HepG2 (cell line): ENCODE data around the gene AGT. TPM values are rescaled to one million over a fixed set of nuclear protein-coding genes. Genes with fewer than 3 reads are reported as not detected.

ENCODE experiments used
- ATAC-seq: fragments of 200-7000 bp; cut with Tn5 transposase; 3 replicates; pipeline ENCODE4 v1.9.1; 2020; ENCODE audit warnings: mild to moderate bottlenecking, moderate library complexity
- BruUV-seq: library from RNA; stranded (reverse); fragments of 400-500 nt; replicated peaks from 2 replicates; lab custom pipeline; 2021; lab: Mats Ljungman, UMichigan
- CTCF ChIA-PET: fragments of 300-600 bp; formaldehyde crosslinking; extraction: SDS; loops from one replicate; lab custom pipeline; 2021; ENCODE audit warnings: low total read pairs, inconsistent platforms, low intra/inter-chr PET ratio; lab: Yijun Ruan, JAX
- POLR2A ChIA-PET: fragments of 350-600 bp; sonication (Branson Sonifier 250); formaldehyde crosslinking; loops from one replicate; lab custom pipeline; 2020; ENCODE audit warnings: antibody characterized with exemption, inconsistent platforms; lab: Yijun Ruan, JAX
- DNase-seq: peaks from one replicate; pipeline ENCODE4 v3.0.0-alpha.2; 2015; ENCODE audit warnings: low spot score
- FAIRE-seq: peaks from 3 replicates; lab custom pipeline; 2011; peaks lifted over from hg19 to GRCh38; lab: Jason Lieb, UNC
- H2AFZ ChIP-seq: one replicate; pipeline ENCODE4 v1.6.1; 2011; ENCODE audit warnings: low read length, inconsistent platforms
- H3K27ac ChIP-seq: fragments of 300-600 bp; 3 replicates; pipeline ENCODE4 v1.8.0; 2011; ENCODE audit warnings: mixed run types, mild to moderate bottlenecking, mixed read lengths, low read length, inconsistent platforms; ENCODE audit not compliant: insufficient read depth; ENCODE audit errors: extremely low read length
- H3K27me3 ChIP-seq, 2 experiments: fragments of 200-600 bp in 1 of 2; 2 replicates in 1 of 2; 3 replicates in 1 of 2; pipeline versions ENCODE4 v1.6.0 to v1.8.0; 2011; ENCODE audit warnings: low read length in 2 of 2, mild to moderate bottlenecking in 2 of 2, moderate library complexity in 2 of 2, inconsistent platforms in 1 of 2; ENCODE audit not compliant: insufficient read depth in 2 of 2, control insufficient read depth in 1 of 2
- H3K36me3 ChIP-seq, 2 experiments: fragments of 200-600 bp in 1 of 2; replicated peaks in 1 of 2; 2 replicates in 1 of 2; 3 replicates in 1 of 2; pipeline versions ENCODE4 v1.5.1 to v1.8.0; 2011; ENCODE audit warnings: low read length in 2 of 2, inconsistent platforms in 1 of 2; ENCODE audit not compliant: insufficient read depth in 2 of 2, control insufficient read depth in 1 of 2
- H3K4me1 ChIP-seq: 2 replicates; pipeline ENCODE4 v1.5.1; 2012; ENCODE audit warnings: low read length, inconsistent platforms; ENCODE audit not compliant: insufficient read depth
- H3K4me2 ChIP-seq: 2 replicates; pipeline ENCODE4 v1.6.0; 2011; ENCODE audit warnings: low read depth, low read length, inconsistent platforms
- H3K4me3 ChIP-seq, 3 experiments: fragments of 200-600 bp in 1 of 3; sonication (generic), shearing (Covaris generic) in 1 of 3; replicated peaks in 1 of 3; 2 replicates each; pipeline ENCODE4 v1.5.1; 2011 to 2016; ENCODE audit warnings: low read length in 3 of 3, inconsistent platforms in 2 of 3, low read depth in 2 of 3, mild to moderate bottlenecking in 2 of 3, control low read depth in 1 of 3, mixed read lengths in 1 of 3; ENCODE audit not compliant: insufficient read depth in 1 of 3
- H3K79me2 ChIP-seq: one replicate; pipeline ENCODE4 v1.6.1; 2011; ENCODE audit warnings: low read length, inconsistent platforms; ENCODE audit not compliant: insufficient read depth
- H3K9ac ChIP-seq: 2 replicates; pipeline ENCODE4 v1.6.0; 2011; ENCODE audit warnings: mild to moderate bottlenecking, low read depth, low read length, inconsistent platforms; ENCODE audit not compliant: insufficient read depth
- H3K9me3 ChIP-seq: 2 replicates; pipeline ENCODE4 v1.5.1; 2012; ENCODE audit warnings: mild to moderate bottlenecking, low read length
- H4K20me1 ChIP-seq: 2 replicates; pipeline ENCODE4 v1.6.0; 2011; ENCODE audit warnings: inconsistent platforms, mild to moderate bottlenecking, low read length, moderate library complexity; ENCODE audit not compliant: insufficient read depth
- CBX1 ChIP-seq: IDR thresholded peaks from one replicate; pipeline ENCODE4 v1.6.1; 2016; ENCODE audit warnings: antibody characterized with exemption, low read depth
- CC2D1A ChIP-seq: sonication (generic); formaldehyde crosslinking; IDR thresholded peaks from 2 replicates; pipeline ENCODE4 v1.8.1; 2023; ENCODE audit warnings: mild to moderate bottlenecking, missing genetic modification reagents
- FOXK2 ChIP-seq: fragments of 450-650 bp; IDR thresholded peaks from 2 replicates; pipeline ENCODE4 v1.6.1; 2016
- JDP2 ChIP-seq: sonication (generic); formaldehyde crosslinking; IDR thresholded peaks from 2 replicates; pipeline ENCODE4 v1.8.1; 2022; ENCODE audit warnings: missing genetic modification reagents, borderline replicate concordance
- KDM3A ChIP-seq: IDR thresholded peaks from 2 replicates; pipeline ENCODE4 v1.6.1; 2018; ENCODE audit warnings: low read depth, missing compliant biosample characterization
- KDM4B ChIP-seq: sonication (generic); formaldehyde crosslinking; IDR thresholded peaks from 2 replicates; pipeline ENCODE4 v1.4.0; 2020; ENCODE audit warnings: missing genetic modification reagents
- KLF11 ChIP-seq: IDR thresholded peaks from 2 replicates; pipeline ENCODE4 v1.6.1; 2016; ENCODE audit warnings: missing compliant biosample characterization
- KLF13 ChIP-seq: sonication (generic); formaldehyde crosslinking; IDR thresholded peaks from 2 replicates; pipeline ENCODE4 v1.4.0; 2020; ENCODE audit warnings: mild to moderate bottlenecking, missing genetic modification reagents
- KLF9 ChIP-seq: IDR thresholded peaks from 2 replicates; pipeline ENCODE4 v1.6.1; 2016; ENCODE audit warnings: low read depth
- NFIB ChIP-seq: sonication (generic); formaldehyde crosslinking; IDR thresholded peaks from 2 replicates; pipeline ENCODE4 v1.9.0; 2021; ENCODE audit warnings: missing genetic modification reagents, mild to moderate bottlenecking, borderline replicate concordance
- NKX3-1 ChIP-seq: sonication (generic); formaldehyde crosslinking; IDR thresholded peaks from 2 replicates; pipeline ENCODE4 v1.5.0; 2020; ENCODE audit warnings: missing genetic modification reagents
- NRL ChIP-seq: sonication (generic); formaldehyde crosslinking; IDR thresholded peaks from 2 replicates; pipeline ENCODE4 v1.5.0; 2020; ENCODE audit warnings: missing genetic modification reagents, mild to moderate bottlenecking, moderate library complexity, borderline replicate concordance
- PITX1 ChIP-seq: sonication (generic); formaldehyde crosslinking; IDR thresholded peaks from 2 replicates; pipeline ENCODE4 v1.5.1; 2020; ENCODE audit warnings: mild to moderate bottlenecking, missing genetic modification reagents
- RBM39 ChIP-seq: fragments of 200-400 bp; formaldehyde crosslinking; IDR thresholded peaks from one replicate; pipeline ENCODE4 v1.6.1; 2018; ENCODE audit warnings: antibody characterized with exemption, mild to moderate bottlenecking, low read depth, low read length; ENCODE audit not compliant: poor library complexity, severe bottlenecking
- SALL1 ChIP-seq: sonication (generic); formaldehyde crosslinking; IDR thresholded peaks from 2 replicates; pipeline ENCODE4 v1.8.0; 2022; ENCODE audit warnings: mild to moderate bottlenecking, missing genetic modification reagents
- SMC3 ChIP-seq: IDR thresholded peaks from 2 replicates; pipeline ENCODE4 v1.6.1; 2011; ENCODE audit warnings: low read length, improper control_type of control experiment
- TBX3 ChIP-seq: fragments of 450-650 bp; IDR thresholded peaks from 2 replicates; pipeline ENCODE4 v1.6.1; 2017; ENCODE audit warnings: antibody characterized with exemption, mild to moderate bottlenecking, inconsistent platforms, borderline replicate concordance
- ZBTB42 ChIP-seq: sonication (generic); formaldehyde crosslinking; IDR thresholded peaks from 2 replicates; pipeline ENCODE4 v1.5.0; 2020; ENCODE audit warnings: mild to moderate bottlenecking, missing genetic modification reagents
- ZFP62 ChIP-seq: sonication (generic); formaldehyde crosslinking; IDR thresholded peaks from 2 replicates; pipeline ENCODE4 v1.4.0; 2020; ENCODE audit warnings: missing genetic modification reagents
- ZMYM3 ChIP-seq: sonication (generic); formaldehyde crosslinking; IDR thresholded peaks from 2 replicates; pipeline ENCODE4 v1.5.1; 2020; ENCODE audit warnings: mild to moderate bottlenecking, missing genetic modification reagents
- ZNF235 ChIP-seq: sonication (generic); formaldehyde crosslinking; IDR thresholded peaks from 2 replicates; pipeline ENCODE4 v1.8.1; 2023; ENCODE audit warnings: mild to moderate bottlenecking, missing genetic modification reagents, borderline replicate concordance
- ZNF362 ChIP-seq: sonication (generic); formaldehyde crosslinking; IDR thresholded peaks from 2 replicates; pipeline ENCODE4 v1.4.0; 2020; ENCODE audit warnings: missing genetic modification reagents, mild to moderate bottlenecking, borderline replicate concordance
- ZNF496 ChIP-seq: sonication (generic); formaldehyde crosslinking; IDR thresholded peaks from 2 replicates; pipeline ENCODE4 v1.8.1; 2023; ENCODE audit warnings: mild to moderate bottlenecking, moderate library complexity, missing genetic modification reagents; ENCODE audit not compliant: insufficient replicate concordance
- ZNF556 ChIP-seq: sonication (generic); formaldehyde crosslinking; IDR thresholded peaks from 2 replicates; pipeline ENCODE4 v1.4.0; 2020; ENCODE audit warnings: mild to moderate bottlenecking, missing genetic modification reagents, borderline replicate concordance
- ZNF577 ChIP-seq: sonication (generic); formaldehyde crosslinking; IDR thresholded peaks from 2 replicates; pipeline ENCODE4 v1.4.0; 2020; ENCODE audit warnings: mild to moderate bottlenecking, low read depth, missing genetic modification reagents, borderline replicate concordance
- ZNF839 ChIP-seq: sonication (generic); formaldehyde crosslinking; IDR thresholded peaks from 2 replicates; pipeline ENCODE4 v1.4.0; 2020; ENCODE audit warnings: missing genetic modification reagents, mild to moderate bottlenecking, borderline replicate concordance
- WGBS: methylation state at CpG from one replicate; pipeline ENCODE4 v1.1.6; 2017; ENCODE audit warnings: low lambda C conversion rate; 5-methylcytosine and 5-hydroxymethylcytosine counted together
- in situ Hi-C: cut with HindIII; loops from 2 replicates; pipeline ENCODE4 v1.10.0; 2017; ENCODE audit warnings: low pct_unique_long_range_greater_than_20kb; ENCODE audit not compliant: extremely low pct_ligation_motif_present
- intact Hi-C: fragments of 100-400 bp; cut with micrococcal nuclease; formaldehyde crosslinking; loops from one replicate; pipeline ENCODE4 v1.10.0; 2022; ENCODE audit not compliant: unreplicated experiment
- polyA plus RNA-seq, 8 experiments: library from polyadenylated mRNA; depleted of rRNA in 3 of 8; stranded (reverse) in 7 of 8; unstranded in 1 of 8; fragments of >200 nt; fragmentation: Illumina TruSeq in 4 of 8; extraction: Trizol in 4 of 8; gene quantifications; 2 replicates each; pipeline versions ENCODE4 v1.2.1 to v1.2.3, GENCODE V29; 2011 to 2016; ENCODE audit warnings: low read depth in 4 of 8, missing spikeins in 1 of 8, mixed read lengths in 1 of 8; ENCODE audit not compliant: insufficient read depth in 1 of 8
- total RNA-seq, 5 experiments: library from RNA; depleted of rRNA; stranded (reverse); fragments of >200 nt; fragmentation: Illumina TruSeq; extraction: Trizol; gene quantifications; 2 replicates each; pipeline ENCODE4 v1.2.3, GENCODE V29; 2016; ENCODE audit warnings: low read depth in 1 of 5

AGT gene
- total and polyA plus RNA-seq, 2 of the 13 experiments (the other 11 are each of a cell fraction or from before 2014, with no cell fraction given), result 892 to 2,071 TPM

GRCh38 chr1:230705289-230706019 is 8.5 kb downstream of the AGT start (continued):
- TF ChIP-seq FOXK2 (no peak), ZBTB42 (CRISPR knock-in tag) (no peak), KDM3A (CRISPR knock-in tag) (no peak), CC2D1A (CRISPR knock-in tag) (no peak), KDM4B (CRISPR knock-in tag) (no peak), KLF13 (CRISPR knock-in tag) (0 out of 2 replicates have a peak, but pooled peaks have one; percentile 20), ZFP62 (CRISPR knock-in tag) (no peak), ZNF235 (CRISPR knock-in tag) (no peak), ZNF496 (CRISPR knock-in tag) (no peak), ZNF362 (CRISPR knock-in tag) (no peak), RBM39 (no peak)

- Histone ChIP-seq H3K36me3 (peaks cover 29 to 59% of the 10 kb centered on the region in 2 experiments), H3K4me3 (no peak overlapping the region), H3K27me3 (no peaks in the 10 kb centered on the region), H3K4me1 (peaks cover 100% of the 10 kb centered on the region), H4K20me1 (peaks cover 67% of the 10 kb centered on the region), H2AFZ (no peak overlapping the region), H3K4me2 (peak overlapping the region; percentile 36; the same call in 1 of the 2 replicates), H3K27ac (peak overlapping the region; percentile 89), H3K9me3 (no peaks in the 10 kb centered on the region), H3K9ac (no peak overlapping the region), H3K79me2 (peaks cover 45% of the 10 kb centered on the region)
- ATAC-seq, result no peak
- FAIRE-seq, result no peak
- ChIA-PET POLR2A (interaction anchor here (5.3 kb wide), 1 partner anchor 8 kb away, joined by 94 read pairs; the partner anchor contains the start of gene AGT), CTCF (no interaction called here)
- WGBS, result 81% methylated on average over 7 of the region's 7 CpGs
- intact Hi-C loops, result no loop called here
- in situ Hi-C loops, result loop anchor here (5.0 kb wide), 1 partner anchor 63 kb away; the partner anchor contains the start of gene COG2
- BruUV-seq, result no TSS peak
- no peak for DNase-seq
- TF ChIP-seq JDP2 (CRISPR knock-in tag) (no peak), PITX1 (CRISPR knock-in tag) (0 out of 2 replicates have a peak, but pooled peaks have one; percentile 30), KLF9 (CRISPR knock-in tag) (no peak), SMC3 (peak; percentile 3; the same call in 1 of the 2 replicates), NKX3-1 (no peak), TBX3 (no peak), KLF11 (CRISPR knock-in tag) (no peak), NFIB (CRISPR knock-in tag) (0 out of 2 replicates have a peak, but pooled peaks have one; percentile 61), ZMYM3 (CRISPR knock-in tag) (peak; percentile 59; the same call in 1 of the 2 replicates), ZNF556 (CRISPR knock-in tag) (0 out of 2 replicates have a peak, but pooled peaks have one; percentile 6), CBX1 (no peak), ZNF577 (CRISPR knock-in tag) (no peak), SALL1 (CRISPR knock-in tag) (0 out of 2 replicates have a peak, but pooled peaks have one; percentile 10), ZNF839 (CRISPR knock-in tag) (no peak), NRL (no peak)
These were observed 9.1 kb downstream of the AGT start for GRCh38 chr1:230704830-230705229.
